Cardiac septum (tissue), 1 donor: ENCODE measurements around the gene PGC. TPM values are rescaled to one million over a fixed set of nuclear protein-coding genes. Genes with fewer than 3 reads are reported as not detected.

Source experiments
- DNase-seq: peaks from one replicate; pipeline ENCODE4 v3.0.0-alpha.2; 2020; ENCODE audit warnings: low spot score
- intact Hi-C: fragments of 100-400 bp; cut with DNase I; formaldehyde crosslinking; loops from one replicate; pipeline ENCODE4 v1.14.0; 2022
- total RNA-seq: library from RNA; stranded (reverse); fragmentation: NEBNext Ultra II Directional; extraction: Animal tissue kit (Norgen Biotek cat#: 25700); gene quantifications from one replicate; pipeline ENCODE4 v1.2.1, GENCODE V29; 2021
- donor health status: DM: no; HTN: no; CAD: no.

PGC gene
- total RNA-seq, 1 donor from 2014 or later: not detected

DNA sequence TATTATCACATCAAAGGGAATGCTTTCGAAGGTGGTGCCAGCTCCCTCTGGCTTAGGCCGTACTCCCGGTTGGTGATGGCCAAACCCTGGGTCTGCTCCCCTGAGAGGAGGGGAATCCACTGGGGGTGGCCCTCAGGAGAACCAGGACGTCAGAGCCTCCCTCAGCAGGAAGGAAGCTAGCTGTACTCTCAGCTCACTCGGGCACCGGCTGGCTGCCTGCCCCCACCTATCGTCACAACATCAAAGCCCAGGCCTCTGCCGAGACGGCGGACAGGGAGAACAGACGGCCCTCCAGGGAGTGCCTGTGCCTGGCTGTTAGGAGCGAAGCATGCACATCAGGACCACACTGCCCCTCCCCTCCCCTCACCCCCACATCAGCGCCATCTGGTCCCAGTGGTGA, 9.2 kb upstream of the PGC start:
- intact Hi-C loops: no loop called here
- no peak for DNase-seq

DNA sequence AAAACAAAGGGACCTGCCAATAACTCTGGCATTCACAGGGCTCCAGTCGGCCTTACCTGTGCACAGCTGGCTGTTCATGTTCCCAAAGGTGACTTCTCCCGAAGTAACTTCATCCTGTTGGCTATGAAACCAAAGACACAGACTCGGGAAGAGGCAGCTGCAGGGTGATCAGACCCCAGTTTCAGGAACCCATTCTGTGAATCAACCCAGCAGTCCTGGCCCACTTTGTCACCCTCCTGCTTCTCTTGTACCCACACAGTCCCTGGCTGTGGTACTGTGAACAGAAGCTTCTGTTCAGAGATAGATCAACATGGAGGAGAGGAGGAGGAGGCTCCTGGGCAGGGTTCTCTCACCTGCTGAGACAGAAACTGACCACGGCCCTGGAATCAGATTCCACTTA, 8.7 kb upstream of the PGC start:
- intact Hi-C loops: no loop called here
- DNase-seq: no peak

DNA sequence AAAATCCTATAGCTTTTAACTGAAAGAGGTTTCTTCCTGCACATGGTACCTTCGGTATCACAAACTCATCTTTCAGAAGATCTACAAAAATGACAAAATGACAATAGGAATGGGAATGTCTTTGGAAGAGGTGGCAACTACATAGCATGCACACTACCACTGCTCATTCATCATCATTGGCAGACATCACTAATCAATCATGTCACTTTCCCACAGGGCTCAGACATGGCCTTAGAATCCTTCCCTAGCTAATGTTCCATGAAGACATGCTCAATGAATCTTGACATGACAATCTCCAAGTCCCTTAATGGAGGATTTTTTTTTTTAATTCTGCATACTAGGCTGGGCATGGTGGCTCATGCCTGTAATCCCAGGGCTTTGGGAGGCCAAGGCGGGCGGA, 3.2 kb upstream of the PGC start:
- DNase-seq: no peak
- intact Hi-C loops: no loop called here

DNA sequence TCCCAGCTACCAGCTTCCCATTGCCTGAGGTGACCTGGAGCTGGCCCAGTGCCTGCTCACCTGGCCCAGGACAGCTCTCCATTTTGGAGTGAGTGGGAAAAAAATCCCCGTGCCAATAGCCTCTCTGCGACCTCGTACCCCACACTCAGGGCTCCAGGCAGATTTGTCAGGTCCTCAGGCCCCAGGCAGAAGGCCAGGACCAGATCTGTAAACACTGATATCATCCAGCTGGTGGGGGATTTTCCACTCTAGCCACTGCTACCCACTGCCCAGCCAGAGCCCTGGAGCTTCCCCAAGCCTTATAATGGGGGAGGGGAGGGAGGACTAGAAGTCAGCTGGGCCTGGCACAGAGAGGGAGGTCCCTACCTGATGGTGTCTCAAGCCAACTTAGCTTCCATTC, 1.3 kb upstream of the PGC start:
- DNase-seq: no peak
- intact Hi-C loops: no loop called here

DNA sequence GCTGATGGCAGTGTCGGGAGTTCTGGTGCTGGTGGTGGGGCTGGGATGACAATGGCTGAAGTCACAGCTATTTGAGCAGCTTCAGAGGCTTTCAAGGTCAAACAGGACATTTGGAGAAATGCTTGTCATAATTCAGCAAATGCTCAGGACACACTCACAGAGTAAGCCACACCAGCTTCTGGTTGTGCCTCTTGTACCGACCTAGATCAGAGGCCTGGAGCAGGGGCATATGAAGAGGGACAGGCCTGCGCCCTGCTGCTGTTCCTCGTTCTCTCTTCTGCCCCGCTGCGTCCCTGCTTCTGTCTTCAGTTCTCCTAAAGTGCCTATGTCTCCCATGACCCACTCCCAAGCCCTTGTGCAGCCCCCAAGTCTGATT, 893 bp upstream of the PGC start:
- intact Hi-C loops: no loop called here

DNA sequence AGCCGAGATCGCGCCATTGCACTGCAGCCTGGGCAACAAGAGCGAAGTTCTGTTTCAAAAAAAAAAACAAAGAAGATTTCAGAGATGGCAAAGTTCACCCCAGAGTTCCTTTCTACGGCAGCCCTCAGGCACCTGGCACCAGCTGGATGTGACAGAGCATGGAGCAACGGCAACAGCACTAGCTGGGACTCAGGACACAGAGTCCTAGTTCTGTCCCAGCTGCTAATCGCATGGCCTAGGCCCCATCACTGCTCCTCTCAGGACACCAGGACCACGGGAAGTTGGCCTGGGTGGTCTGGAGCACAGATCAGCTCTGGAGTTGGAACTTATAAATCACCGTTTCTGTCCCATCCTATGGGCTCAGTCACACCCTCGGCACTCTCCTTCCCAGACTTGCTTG, 1.1 kb downstream of the PGC start:
- intact Hi-C loops: no loop called here
- DNase-seq: no peak

More for the DNA sequence above, 893 bp upstream of the PGC start:
- DNase-seq: no peak

GRCh38 chr6:41744236-41744787, 2.9 kb downstream of the PGC start:
- DNase-seq: no peak
- intact Hi-C loops: no loop called here

- no peak for DNase-seq
- intact Hi-C loops: no loop called here
Measured at GRCh38 chr6:41743406-41744235, 3.6 kb downstream of the PGC start.

- DNase-seq: no peak
- intact Hi-C loops: no loop called here
Measured at GRCh38 chr6:41741625-41742490, 5.3 kb downstream of the PGC start.

GRCh38 chr6:41740366-41741162, 6.6 kb downstream of the PGC start:
- DNase-seq: no peak
- intact Hi-C loops: no loop called here

GRCh38 chr6:41739041-41739440, 8.2 kb downstream of the PGC start:
- intact Hi-C loops: loop anchor here (5.0 kb wide), 1 partner anchor 38 kb away; the partner anchor contains the start of gene FRS3

DNA sequence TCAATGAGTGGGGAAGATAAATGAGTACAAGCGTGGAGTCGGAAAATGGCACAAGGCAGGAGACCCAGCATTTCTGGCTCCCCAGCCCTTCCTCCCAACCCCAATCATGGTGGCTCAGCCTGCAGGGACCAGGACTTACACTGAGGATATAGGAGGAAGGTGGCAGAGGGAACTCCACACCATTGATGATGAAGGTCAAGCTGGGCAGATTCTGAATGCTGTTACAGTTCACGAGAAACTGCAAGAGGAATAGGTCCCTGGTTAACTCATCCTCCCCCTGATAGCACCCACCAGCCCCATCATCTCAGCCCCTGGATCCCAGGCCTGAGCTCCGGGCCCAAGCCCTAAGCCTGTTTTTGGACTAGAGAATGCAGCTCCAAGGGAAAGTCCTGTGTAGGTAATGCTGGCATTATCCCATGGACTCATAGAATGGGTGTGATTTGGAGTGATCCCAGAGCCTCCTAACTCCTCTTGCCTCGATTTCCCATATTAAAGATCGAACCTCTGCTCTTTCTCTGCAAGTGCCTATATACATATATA, 9.5 kb downstream of the PGC start:
- intact Hi-C loops: loop anchor here (5.0 kb wide), 1 partner anchor 40 kb away; the partner anchor contains the start of gene FRS3
- DNase-seq: no peak

More at GRCh38 chr6:41739041-41739440, 8.2 kb downstream of the PGC start:
- no peak for DNase-seq

DNA sequence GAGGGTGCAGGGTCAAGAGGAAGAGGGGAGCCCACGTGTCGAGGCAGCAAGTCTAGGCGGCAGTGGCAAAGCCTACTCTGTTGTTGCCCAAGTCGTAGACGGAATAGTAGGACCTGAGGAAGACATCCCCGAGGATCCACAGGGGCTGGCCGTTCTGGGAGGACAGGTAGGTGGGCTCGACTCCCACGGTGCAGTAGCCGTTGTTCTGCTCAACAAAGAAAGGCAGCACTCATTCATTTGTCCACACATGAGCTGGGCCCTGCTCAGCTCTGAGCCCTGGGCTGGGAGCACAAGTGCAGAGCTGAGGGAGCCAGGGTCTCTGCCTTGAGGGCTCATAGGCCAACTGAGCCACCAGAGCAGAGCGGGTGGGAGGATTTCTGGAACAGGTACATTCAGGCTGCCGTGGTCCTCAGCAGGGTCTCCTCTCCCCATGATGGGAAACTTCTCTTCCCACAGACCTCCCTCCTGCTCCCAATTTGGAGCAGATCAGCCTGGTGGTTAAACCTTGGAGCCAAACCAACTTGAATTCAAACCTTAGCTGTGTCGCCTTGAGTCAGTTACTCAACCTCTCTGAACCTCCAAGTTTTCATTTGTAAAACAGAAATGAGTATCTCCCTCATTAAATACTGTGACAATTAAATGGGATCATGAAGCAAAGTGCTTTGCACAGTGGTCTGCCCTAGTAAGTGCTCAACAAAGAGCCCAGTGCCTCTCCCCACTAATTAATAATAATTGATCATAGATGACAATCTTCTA, 10.2 kb downstream of the PGC start:
- intact Hi-C loops: loop anchor here (5.0 kb wide), 1 partner anchor 40 kb away; the partner anchor contains the start of gene FRS3
- DNase-seq: no peak

GRCh38 chr6:41736186-41736733, 10.9 kb downstream of the PGC start:
- intact Hi-C loops: loop anchor here (5.0 kb wide), 1 partner anchor 41 kb away; the partner anchor contains the start of gene FRS3
- DNase-seq: no peak

DNA sequence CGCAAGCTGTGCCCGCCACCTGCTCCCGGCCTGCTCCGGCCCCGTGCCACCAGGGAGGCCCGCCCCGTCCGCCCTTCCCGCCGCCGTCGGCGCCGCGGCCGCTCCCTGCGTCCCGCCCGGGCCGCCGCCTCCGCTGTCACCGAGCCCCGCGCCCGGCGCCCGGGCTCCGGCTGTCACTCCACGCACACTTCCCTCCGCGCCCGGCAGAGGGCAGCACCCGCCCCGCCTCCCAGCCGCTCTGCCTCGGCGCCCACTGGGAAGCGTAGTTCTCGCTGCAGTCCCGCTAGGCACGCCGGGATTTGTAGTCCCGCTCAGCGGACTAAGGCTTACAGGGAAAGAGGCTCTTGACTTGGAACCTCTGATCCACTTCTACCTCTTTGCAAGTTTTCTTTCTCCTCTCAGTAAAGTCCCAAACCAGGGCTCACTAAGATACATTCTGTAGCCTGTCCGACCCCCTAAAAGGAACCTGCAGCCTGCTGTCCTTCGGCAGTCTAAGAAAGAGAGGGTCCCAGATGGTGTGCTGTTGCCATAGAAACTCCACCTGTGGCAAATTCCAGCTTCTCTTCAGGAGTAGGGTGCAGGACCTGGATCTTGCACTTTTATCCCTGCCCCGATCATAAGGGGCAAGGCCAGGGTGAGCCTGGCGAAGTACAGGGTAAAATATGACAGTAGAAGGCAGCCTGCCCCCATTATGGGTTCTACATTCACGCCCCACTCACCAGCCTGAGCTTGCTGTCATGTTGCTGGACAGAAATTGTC, 11.6 kb downstream of the PGC start, which contains the start of gene TFEB:
Gene TFEB (minus strand): TSS at position 182 of the 759 bp plus-strand sequence. CDS start 44,395 bp downstream, outside the sequence.
- intact Hi-C loops: loop anchor here (1.0 to 5.0 kb wide), 2 partner anchors 29 to 42 kb away; partner anchors contain the start of gene FRS3

GRCh38 chr6:41734666-41735426, 12.4 kb downstream of the PGC start:
- intact Hi-C loops: loop anchor here (1.0 to 5.0 kb wide), 2 partner anchors 29 to 42 kb away; partner anchors contain the start of gene FRS3

More for the DNA sequence above, 11.6 kb downstream of the PGC start, which contains the start of gene TFEB:
- DNase-seq: peak; percentile 98

More at GRCh38 chr6:41734666-41735426, 12.4 kb downstream of the PGC start:
- DNase-seq: peak; percentile 95
